Heart right ventricle (tissue), 16 donors: ENCODE results near the gene EPN3. TPM values are rescaled to one million over a fixed set of nuclear protein-coding genes. Genes with fewer than 3 reads are reported as not detected.

Experiments used
- ATAC-seq, 8 donors: fragments of 200-7000 bp; cut with Tn5 transposase; one replicate each; pipeline ENCODE4 v1.9.1; 2020; ENCODE audit warnings: mild to moderate bottlenecking in 8 of 8, moderate library complexity in 8 of 8, moderate number of reproducible peaks in 1 of 8
- DNase-seq, 2 donors: peaks; one replicate each; pipeline ENCODE4 v3.0.0-alpha.2; 2020
- H3K27ac ChIP-seq, 10 donors: fragments of 200-600 bp; sonication (generic) in 2 of 10; one replicate each; pipeline versions ENCODE4 v1.5.0 to v1.8.0; 2020 to 2022; ENCODE audit warnings: mild to moderate bottlenecking in 3 of 10
- H3K27me3 ChIP-seq, 7 donors: fragments of 200-600 bp; one replicate each; pipeline ENCODE4 v1.8.0; 2021 to 2022; ENCODE audit warnings: mild to moderate bottlenecking in 2 of 7
- H3K36me3 ChIP-seq, 9 donors: fragments of 200-600 bp; sonication (generic) in 1 of 9; one replicate each; pipeline versions ENCODE4 v1.5.0 to v1.8.0; 2020 to 2022; ENCODE audit warnings: mild to moderate bottlenecking in 2 of 9
- H3K4me1 ChIP-seq, 9 donors: fragments of 200-600 bp; sonication (generic) in 1 of 9; one replicate each; pipeline versions ENCODE4 v1.5.0 to v1.8.0; 2020 to 2022; ENCODE audit warnings: mild to moderate bottlenecking in 4 of 9
- H3K4me3 ChIP-seq, 10 donors: fragments of 200-600 bp; sonication (generic) in 2 of 10; one replicate each; pipeline versions ENCODE4 v1.5.0 to v1.8.0; 2020 to 2022; ENCODE audit warnings: mild to moderate bottlenecking in 7 of 10, moderate library complexity in 2 of 10
- H3K9me3 ChIP-seq, 11 donors: fragments of 200-600 bp in 10 of 11; sonication (generic) in 2 of 11; one replicate each; pipeline versions ENCODE4 v1.5.0 to v1.8.0; 2013 to 2022; ENCODE audit warnings: mild to moderate bottlenecking in 2 of 11, control low read depth in 1 of 11, moderate library complexity in 1 of 11
- CTCF ChIP-seq, 9 donors: fragments of 200-600 bp; sonication (generic) in 2 of 9; IDR thresholded peaks; one replicate each; pipeline versions ENCODE4 v1.5.0 to v1.8.0; 2021 to 2022; ENCODE audit warnings: antibody characterized with exemption in 9 of 9, mild to moderate bottlenecking in 5 of 9, moderate library complexity in 1 of 9
- WGBS, 2 donors: extraction: QIAGEN DNeasy Blood & Tissue Kit; methylation state at CpG; one replicate each; pipeline ENCODE4 v1.1.7; 2013; ENCODE audit warnings: inconsistent platforms in 1 of 2; 5-methylcytosine and 5-hydroxymethylcytosine counted together
- intact Hi-C, 10 donors: fragments of 100-400 bp; cut with DNase I; formaldehyde crosslinking; loops; one replicate each; pipeline versions ENCODE4 v1.11.1 to v1.14.2; 2022
- polyA plus RNA-seq, 2 donors: library from polyadenylated mRNA; stranded (reverse); fragments of 200-250 nt; gene quantifications; one replicate each; pipeline ENCODE4 v1.2.3, GENCODE V29; 2013
- total RNA-seq, 10 donors: library from RNA; stranded (reverse); fragmentation: NEBNext Ultra II Directional in 3 of 10; extraction: Animal tissue kit (Norgen Biotek cat#: 25700) in 3 of 10; gene quantifications; one replicate each; pipeline versions ENCODE4 v1.2.1 to v1.2.4, GENCODE V29; 2021 to 2023
- donor health status: Arrhythmogenic right ventricular cardiomyopathy.
- donor health status: ischemic (EF 13 %, LVEDD 7.1; RV severe dilation, severe dysfunction).
- donor health status: healthy with polysubstance abuse.
- donor health status: DM: no; HTN: yes; CAD: no.
- donor health status: DM: no; HTN: no; CAD: no.
- donor health status: ischemic (EF 25% LVEDD 6.9; RV normal size, moderate dysfunction).
- donor health status: ischemic (EF 25% LVEDD 5.7; RV mildly dilated, moderate dysfunction).
- donor health status: healthy.
- donor health status: DM: yes; HTN: yes; CAD: no.
- donor health status: Ischemic cardiomyopathy.
- donor health status: ischemic (EF 35%, LVEDD 5.7; RV mildly dilated, moderate dysfunction).
- donor health status: nonischemic (EF 11% LVEDD 7.7; RV severe dilation, severe dysfunction).
- donor health status: DM: yes; HTN: yes; CAD: no.
- donor health status: PGD.
- donor health status: ischemic (EF 29% LVEDD 5.4; RV normal size, mild dysfunction).
- donor health status: nonischemic (EF 23%, LVEDD 6.1; RV moderate dilation, normal function).

Gene EPN3
- total and polyA plus RNA-seq, 12 donors: 3.0 to 21.5 (median 10.1) TPM

GRCh38 chr17:50584749-50585148 lies 52.2 kb downstream of the EPN3 start:
- Histone ChIP-seq H3K9me3 (no peaks in the 10 kb centered on the region), H3K27me3 (peaks cover 0 to 3% (median 0%) of the 10 kb centered on the region in 7 donors), H3K27ac (peak overlapping the region in 4 of 10 donors; percentile 4 to 72 (median 42)), H3K4me3 (no peak overlapping the region), H3K4me1 (peaks cover 6 to 35% (median 27%) of the 10 kb centered on the region in 9 donors), H3K36me3 (no peaks in the 10 kb centered on the region)
- no peak for DNase-seq
- no peak for ATAC-seq
- TF ChIP-seq CTCF (IDR thresholded peaks at IDR 0.05): no peak
- intact Hi-C loops: no loop called here
- WGBS, 2 donors: 76 to 88% methylated on average over 6 of the region's 6 CpGs

GRCh38 chr17:50585346-50585745 lies 52.8 kb downstream of the EPN3 start:
- no peaks in the 10 kb centered on the region for H3K27me3 ChIP-seq
- intact Hi-C loops: no loop called here
- H3K4me1 ChIP-seq: peaks cover 11 to 41% (median 33%) of the 10 kb centered on the region in 9 donors
- 51 to 67% methylated on average over 4 of the region's 4 CpGs for WGBS, 2 donors
- H3K4me3 ChIP-seq: no peak overlapping the region
- TF ChIP-seq CTCF (IDR thresholded peaks at IDR 0.05): no peak
- no peak for DNase-seq
- H3K9me3 ChIP-seq: no peaks in the 10 kb centered on the region
- H3K27ac ChIP-seq: peak overlapping the region in 4 of 10 donors; percentile 4 to 55 (median 44)
- H3K36me3 ChIP-seq: no peaks in the 10 kb centered on the region
- ATAC-seq: no peak

GRCh38 chr17:50585891-50586290 lies 53.4 kb downstream of the EPN3 start:
- H3K9me3 ChIP-seq: no peaks in the 10 kb centered on the region
- H3K27me3 ChIP-seq: no peaks in the 10 kb centered on the region
- ATAC-seq: no peak
- intact Hi-C loops: no loop called here
- peak in 1 of 2 donors; percentile 6 for DNase-seq
- WGBS, 2 donors: 79 to 83% methylated on average over 8 of the region's 8 CpGs
- H3K36me3 ChIP-seq: no peaks in the 10 kb centered on the region
- no peak overlapping the region for H3K4me3 ChIP-seq
- peak overlapping the region in 3 of 10 donors; percentile 1 to 55 (median 41) for H3K27ac ChIP-seq
- TF ChIP-seq CTCF (IDR thresholded peaks at IDR 0.05): no peak
- peaks cover 11 to 45% (median 36%) of the 10 kb centered on the region in 9 donors for H3K4me1 ChIP-seq

- H3K4me3 ChIP-seq: no peak overlapping the region
- no peak overlapping the region for H3K27ac ChIP-seq
- 88 to 92% methylated on average over 9 of the region's 9 CpGs for WGBS, 2 donors
- TF ChIP-seq CTCF (IDR thresholded peaks at IDR 0.05): no peak
- intact Hi-C loops: no loop called here
- peaks cover 11 to 48% (median 36%) of the 10 kb centered on the region in 9 donors for H3K4me1 ChIP-seq
- no peaks in the 10 kb centered on the region for H3K27me3 ChIP-seq
- no peaks in the 10 kb centered on the region for H3K9me3 ChIP-seq
- no peak for ATAC-seq
- no peaks in the 10 kb centered on the region for H3K36me3 ChIP-seq
- DNase-seq: peak in 1 of 2 donors; percentile 5
Observed at GRCh38 chr17:50586421-50587247, 54.1 kb downstream of the EPN3 start.
